Effector memory CD4-positive, alpha-beta T cell (primary cell): ENCODE results near the gene SYNE3.

Experiments
- DNase-seq, 3 donors: peaks; one replicate each; pipeline ENCODE4 v3.0.0-alpha.2; 2020
- H3K27ac ChIP-seq: 2 replicates; pipeline ENCODE4 v1.7.0; 2013; ENCODE audit warnings: mild to moderate bottlenecking, low read length, moderate library complexity; ENCODE audit not compliant: insufficient read depth, poor library complexity, severe bottlenecking
- H3K27me3 ChIP-seq: replicated peaks from 2 replicates; pipeline ENCODE4 v1.7.0; 2013; ENCODE audit warnings: mild to moderate bottlenecking, low read length; ENCODE audit not compliant: insufficient read depth, control insufficient read depth, poor library complexity, severe bottlenecking
- H3K36me3 ChIP-seq: 2 replicates; pipeline ENCODE4 v1.7.0; 2013; ENCODE audit warnings: mild to moderate bottlenecking, low read length, moderate library complexity; ENCODE audit not compliant: control insufficient read depth, insufficient read depth
- H3K4me1 ChIP-seq: 2 replicates; pipeline ENCODE4 v1.7.0; 2013; ENCODE audit warnings: low read length, mild to moderate bottlenecking; ENCODE audit not compliant: control insufficient read depth, insufficient read depth, poor library complexity, severe bottlenecking
- H3K4me3 ChIP-seq: 2 replicates; pipeline ENCODE4 v1.7.0; 2013; ENCODE audit warnings: low read length, low read depth, mild to moderate bottlenecking; ENCODE audit not compliant: insufficient read depth, poor library complexity, severe bottlenecking
- H3K9me3 ChIP-seq: 2 replicates; pipeline ENCODE4 v1.7.0; 2013; ENCODE audit warnings: mild to moderate bottlenecking, low read length, moderate library complexity; ENCODE audit not compliant: control insufficient read depth
- total RNA-seq, 3 donors: gene quantifications; one replicate each; lab custom pipeline; 2026; lab: John Stamatoyannopoulos, UW

The SYNE3 gene, protein sequence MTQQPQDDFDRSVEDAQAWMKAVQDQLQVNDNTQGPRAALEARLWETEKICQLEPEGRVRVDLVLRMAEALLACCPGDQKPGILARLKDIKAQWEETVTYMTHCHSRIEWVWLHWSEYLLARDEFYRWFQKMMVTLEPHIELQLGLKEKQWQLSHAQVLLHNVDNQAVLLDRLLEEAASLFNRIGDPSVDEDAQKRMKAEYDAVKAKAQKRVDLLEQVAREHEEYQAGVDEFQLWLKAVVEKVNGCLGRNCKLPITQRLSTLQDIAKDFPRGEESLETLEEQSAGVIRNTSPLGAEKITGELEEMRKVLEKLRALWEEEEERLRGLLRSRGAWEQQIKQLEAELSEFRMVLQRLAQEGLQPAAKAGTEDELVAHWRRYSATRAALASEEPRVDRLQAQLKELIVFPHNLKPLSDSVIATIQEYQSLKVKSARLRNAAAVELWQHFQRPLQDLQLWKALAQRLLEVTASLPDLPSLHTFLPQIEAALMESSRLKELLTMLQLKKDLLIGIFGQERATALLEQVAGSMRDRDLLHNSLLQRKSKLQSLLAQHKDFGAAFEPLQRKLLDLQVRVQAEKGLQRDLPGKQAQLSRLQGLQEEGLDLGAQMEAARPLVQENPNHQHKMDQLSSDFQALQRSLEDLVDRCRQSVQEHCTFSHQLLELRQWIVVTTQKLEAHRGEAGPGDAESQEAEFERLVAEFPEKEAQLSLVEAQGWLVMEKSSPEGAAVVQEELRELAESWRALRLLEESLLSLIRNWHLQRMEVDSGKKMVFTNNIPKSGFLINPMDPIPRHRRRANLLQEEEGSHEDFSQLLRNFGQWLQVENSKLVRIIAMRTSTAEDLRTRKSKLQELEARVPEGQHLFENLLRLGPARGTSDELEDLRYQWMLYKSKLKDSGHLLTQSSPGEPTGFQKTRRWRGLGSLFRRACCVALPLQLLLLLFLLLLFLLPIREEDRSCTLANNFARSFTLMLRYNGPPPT
- total RNA-seq = 129 to 193 (median 176) reads per million in 3 donors

DNA sequence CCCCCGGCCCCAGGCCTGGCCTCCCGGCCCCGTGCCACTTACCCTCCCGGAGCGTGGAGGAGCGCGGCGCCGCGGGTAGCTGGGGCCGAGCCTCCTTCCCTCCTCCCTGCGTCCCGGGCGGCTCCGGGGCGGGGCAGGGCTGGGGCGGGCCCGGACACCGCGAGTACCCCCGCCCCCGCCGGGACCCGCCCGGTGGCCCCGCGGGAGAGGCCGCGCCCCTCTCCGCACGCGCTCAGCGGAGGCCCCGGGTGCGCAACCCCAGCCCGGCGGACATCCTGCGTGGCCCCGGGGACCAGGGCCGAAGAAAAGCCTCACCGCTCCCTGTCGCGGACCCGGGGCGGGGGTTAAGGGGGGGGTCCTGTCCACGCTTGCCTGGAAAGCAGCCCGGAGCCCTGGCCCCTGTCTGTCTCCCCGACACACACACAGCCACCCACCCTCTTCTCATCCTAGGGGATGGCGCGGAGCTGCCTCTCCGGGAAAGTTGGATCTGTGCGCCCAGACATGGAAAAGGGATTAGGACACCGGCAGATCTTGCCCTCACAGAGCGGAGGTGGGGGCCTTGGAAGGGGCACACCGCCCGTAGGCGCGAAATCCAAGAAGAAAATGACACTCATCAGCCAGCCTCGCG is at the start of gene SYNE3:
Gene SYNE3 (minus strand): TSS at position 97 of the 628 bp plus-strand sequence. CDS start 40,829 bp downstream, outside the sequence.
- Histone ChIP-seq H3K4me3 (peak within 1 kb of the TSS; percentile 67), H3K9me3 (no peaks in the 10 kb centered on the region), H3K4me1 (peaks cover 77% of the 10 kb centered on the region), H3K27ac (peak within 1 kb of the TSS; percentile 89), H3K36me3 (no peaks in the 10 kb centered on the region), H3K27me3 (no peaks in the 10 kb centered on the region)
- DNase-seq = peak; percentile 35 to 61 (median 43)

DNA sequence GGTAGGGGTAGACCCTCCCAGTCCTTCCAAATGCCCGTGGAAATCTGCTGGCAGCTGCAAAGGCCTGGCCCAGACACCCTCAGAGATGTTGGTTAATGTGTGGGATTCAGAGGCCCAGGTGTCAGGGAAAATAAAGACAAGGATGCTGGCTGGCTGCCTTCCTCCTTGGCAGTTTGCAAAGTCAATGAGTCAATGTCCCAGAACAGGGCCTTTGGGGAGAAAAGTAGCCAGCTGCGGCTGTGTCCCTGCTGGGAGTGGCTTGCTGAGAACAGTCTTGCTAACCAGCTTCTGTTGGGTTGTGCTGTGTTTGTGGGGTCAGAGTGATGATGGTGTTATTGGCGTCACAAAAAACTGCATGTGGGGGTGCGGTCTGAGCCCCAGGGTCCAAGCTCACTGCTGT is 47.6 kb upstream of the SYNE3 start:
- no peak overlapping the region for H3K4me3 ChIP-seq
- H3K27ac ChIP-seq = no peak overlapping the region
- H3K27me3 ChIP-seq = no peaks in the 10 kb centered on the region
- no peak for DNase-seq
- no peaks in the 10 kb centered on the region for H3K36me3 ChIP-seq
- no peaks in the 10 kb centered on the region for H3K4me1 ChIP-seq
- no peaks in the 10 kb centered on the region for H3K9me3 ChIP-seq

DNA sequence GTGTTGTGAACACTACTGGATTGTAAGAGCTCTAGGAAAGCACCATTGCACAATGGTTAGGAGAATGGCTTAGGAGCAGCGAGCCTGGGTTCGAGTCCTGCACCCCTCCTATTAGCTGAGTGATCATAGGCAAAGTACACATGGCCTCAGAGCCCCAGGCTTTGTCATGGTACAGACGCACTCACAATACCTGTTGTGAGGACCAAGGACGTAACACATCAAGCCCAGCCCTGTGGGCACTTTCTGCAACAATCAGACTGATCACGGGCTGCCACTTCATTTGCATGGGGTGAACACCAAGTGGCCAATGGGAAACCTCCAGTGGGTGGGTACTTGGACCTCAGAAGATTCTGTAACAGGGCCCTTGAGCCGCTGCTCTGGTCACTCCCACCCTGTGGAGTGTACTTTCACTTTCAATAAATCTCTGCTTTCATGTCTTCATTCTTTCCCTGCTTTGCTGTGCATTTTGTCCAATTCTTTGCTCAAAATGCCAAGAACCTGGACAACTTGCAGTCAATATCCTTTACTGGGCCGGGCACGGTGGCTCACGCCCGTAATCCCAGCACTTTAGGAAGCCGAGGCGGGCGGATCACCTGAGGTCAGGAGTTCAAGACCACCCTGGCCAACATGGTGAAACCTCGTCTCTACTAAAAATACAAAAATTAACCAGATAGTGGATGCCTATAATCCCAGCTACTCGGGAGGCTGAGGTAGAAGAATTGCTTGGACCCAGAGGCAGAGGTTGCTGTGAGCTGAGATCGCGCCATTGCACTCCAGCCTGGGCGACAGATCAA is 46.6 kb upstream of the SYNE3 start:
- Histone ChIP-seq H3K4me1 (no peaks in the 10 kb centered on the region), H3K27ac (no peak overlapping the region), H3K27me3 (no peaks in the 10 kb centered on the region), H3K4me3 (no peak overlapping the region), H3K36me3 (no peaks in the 10 kb centered on the region), H3K9me3 (no peaks in the 10 kb centered on the region)
- DNase-seq = no peak

DNA sequence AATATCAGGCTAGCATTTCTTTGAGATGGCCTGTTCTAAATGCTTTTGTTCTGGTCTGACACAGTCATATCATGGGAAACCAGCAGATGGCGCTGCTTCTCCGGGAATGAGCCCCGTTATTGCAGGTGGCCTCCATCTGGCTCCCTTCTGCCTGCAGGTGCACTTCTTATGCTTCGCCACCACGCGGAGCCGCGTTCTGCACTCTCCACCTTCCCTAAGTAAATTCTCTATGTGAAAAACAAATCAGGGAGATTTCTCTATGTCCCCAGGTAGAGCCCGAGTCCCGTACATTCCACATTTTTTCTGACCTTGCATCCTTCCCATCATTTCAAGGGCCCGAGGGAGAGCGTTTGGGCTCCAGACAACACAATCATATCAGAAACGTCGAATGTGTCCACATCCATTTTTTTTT is 44.6 kb upstream of the SYNE3 start:
- peak; percentile 56 to 74 (median 65) for DNase-seq
- H3K27me3 ChIP-seq = no peaks in the 10 kb centered on the region
- H3K4me3 ChIP-seq = no peak overlapping the region
- no peak overlapping the region for H3K27ac ChIP-seq
- H3K4me1 ChIP-seq = no peaks in the 10 kb centered on the region
- H3K36me3 ChIP-seq = no peaks in the 10 kb centered on the region
- H3K9me3 ChIP-seq = no peaks in the 10 kb centered on the region

DNA sequence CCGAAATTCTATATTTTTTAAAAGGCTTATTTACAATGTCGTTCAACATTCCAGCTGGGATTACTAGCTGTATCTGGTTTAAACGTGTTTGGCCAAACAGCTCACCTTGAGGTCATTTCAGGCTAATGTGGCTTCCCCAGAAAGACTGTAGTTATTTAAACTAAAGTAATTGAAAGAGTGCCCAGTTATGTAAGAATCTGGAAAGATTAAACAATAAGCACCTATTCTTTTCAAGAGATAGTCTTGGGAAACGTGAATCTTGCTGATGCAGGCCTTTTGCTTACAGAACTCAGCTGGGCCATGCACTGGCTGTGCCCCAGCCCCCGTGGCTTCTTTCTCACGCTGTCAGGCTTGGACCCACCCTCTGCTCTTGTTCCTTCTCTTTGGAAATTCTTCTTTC is 42.8 kb upstream of the SYNE3 start:
- Histone ChIP-seq H3K9me3 (no peaks in the 10 kb centered on the region), H3K27ac (no peak overlapping the region), H3K4me3 (no peak overlapping the region), H3K4me1 (no peaks in the 10 kb centered on the region), H3K36me3 (no peaks in the 10 kb centered on the region), H3K27me3 (no peaks in the 10 kb centered on the region)
- DNase-seq = no peak

DNA sequence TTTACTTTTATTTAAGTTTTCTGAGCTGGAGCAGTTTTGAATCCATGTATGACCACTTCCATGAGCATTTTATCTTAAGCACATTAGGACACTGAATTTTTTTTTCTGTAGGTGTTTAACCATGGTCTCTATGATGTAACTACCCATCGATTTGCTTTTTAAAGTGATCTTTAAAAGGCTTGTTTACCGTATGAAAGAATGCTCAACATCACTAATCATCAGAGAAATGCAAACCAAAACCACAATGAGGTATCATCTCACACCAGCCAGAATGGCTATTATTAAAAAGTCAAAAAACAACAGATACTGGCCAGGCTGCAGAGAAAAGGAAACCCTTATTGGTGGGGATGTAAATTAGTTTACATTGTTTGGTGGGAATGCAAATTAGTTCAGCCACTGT is 41.4 kb upstream of the SYNE3 start:
- no peaks in the 10 kb centered on the region for H3K4me1 ChIP-seq
- DNase-seq = no peak
- H3K27ac ChIP-seq = no peak overlapping the region
- H3K4me3 ChIP-seq = no peak overlapping the region
- H3K9me3 ChIP-seq = no peaks in the 10 kb centered on the region
- no peaks in the 10 kb centered on the region for H3K27me3 ChIP-seq
- no peaks in the 10 kb centered on the region for H3K36me3 ChIP-seq

DNA sequence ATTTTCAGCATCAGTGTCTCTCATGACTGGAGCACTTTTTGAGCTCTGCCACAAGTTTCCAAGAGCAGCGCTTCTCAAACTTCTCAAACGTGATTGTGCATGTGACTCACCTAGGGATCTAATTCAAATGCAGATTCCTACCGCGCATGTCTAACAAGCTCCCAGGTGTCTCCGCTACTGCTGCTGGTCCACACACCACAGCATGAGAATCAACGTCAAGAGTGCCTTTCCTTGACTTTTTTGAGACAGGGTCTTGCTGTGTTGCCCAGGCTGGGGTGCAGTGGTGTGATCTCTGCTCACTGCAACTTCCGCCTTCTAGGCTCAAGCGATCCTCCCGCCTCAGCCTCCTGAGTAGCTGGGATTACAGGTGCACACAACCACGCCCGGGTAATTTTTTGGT is 40.8 kb upstream of the SYNE3 start:
- no peak for DNase-seq
- H3K9me3 ChIP-seq = no peaks in the 10 kb centered on the region
- H3K4me3 ChIP-seq = no peak overlapping the region
- no peak overlapping the region for H3K27ac ChIP-seq
- no peaks in the 10 kb centered on the region for H3K36me3 ChIP-seq
- no peaks in the 10 kb centered on the region for H3K4me1 ChIP-seq
- H3K27me3 ChIP-seq = no peaks in the 10 kb centered on the region

DNA sequence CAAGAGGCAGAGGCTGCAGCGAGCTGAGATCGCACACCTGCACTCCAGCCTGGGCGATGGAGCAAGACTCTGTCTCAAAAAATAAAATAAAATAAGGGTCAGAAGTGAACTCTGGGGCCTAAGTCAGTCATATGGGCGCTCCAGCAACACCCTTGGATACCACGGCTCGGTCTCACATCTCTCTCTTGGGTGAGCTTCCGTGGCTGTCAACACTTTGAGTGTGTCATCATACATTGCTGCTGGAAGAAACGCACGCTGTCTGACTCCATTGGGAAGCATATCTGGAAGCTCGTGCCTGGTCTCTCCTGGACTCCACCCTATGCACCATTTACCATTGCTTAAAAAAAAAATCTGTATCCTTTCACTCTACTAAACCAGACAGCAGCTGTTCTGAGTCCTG is 38.6 kb upstream of the SYNE3 start:
- no peak overlapping the region for H3K4me3 ChIP-seq
- no peaks in the 10 kb centered on the region for H3K9me3 ChIP-seq
- H3K36me3 ChIP-seq = no peaks in the 10 kb centered on the region
- H3K27ac ChIP-seq = no peak overlapping the region
- no peak for DNase-seq
- H3K4me1 ChIP-seq = no peaks in the 10 kb centered on the region
- no peaks in the 10 kb centered on the region for H3K27me3 ChIP-seq

DNA sequence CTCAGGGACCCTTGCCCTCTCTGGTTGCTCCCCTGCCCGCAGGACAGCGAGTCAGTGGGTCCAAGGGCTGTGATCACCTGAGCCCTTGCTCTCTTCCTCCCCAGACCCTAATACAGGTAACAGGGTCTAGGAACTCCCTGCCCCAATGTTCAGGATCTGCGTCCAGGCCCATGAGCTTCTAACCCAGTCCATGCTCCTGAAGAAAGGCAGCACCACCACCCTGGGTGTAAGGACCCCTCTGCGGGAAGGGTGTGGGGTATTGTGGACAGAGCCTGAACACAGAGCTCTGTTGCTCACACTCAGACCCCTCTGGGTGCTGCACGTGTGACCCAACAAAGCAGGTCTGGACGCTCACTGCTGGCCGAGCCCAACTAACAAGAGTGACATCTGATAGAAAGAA is 36.7 kb upstream of the SYNE3 start:
- Histone ChIP-seq H3K9me3 (no peaks in the 10 kb centered on the region), H3K4me1 (no peaks in the 10 kb centered on the region), H3K27ac (no peak overlapping the region), H3K4me3 (no peak overlapping the region), H3K27me3 (no peaks in the 10 kb centered on the region), H3K36me3 (no peaks in the 10 kb centered on the region)
- no peak for DNase-seq
